ENCODE measurements around the gene PPP1R3E.
A peak's percentile ranks its signal among the peaks of the same experiment; 100 is the strongest.

PPP1R3E gene

GRCh38 chr14:23307146-23307530 is 4.5 kb upstream of the PPP1R3E start:
- no peaks in the 10 kb centered on the region for H3K27me3 ChIP-seq (ENCODE audit: insufficient read depth, low read length, poor library complexity, severe bottlenecking)
- H3K9me3 ChIP-seq (ENCODE audit: insufficient read depth, low read depth, low read length), result no peaks in the 10 kb centered on the region
- no peaks in the 10 kb centered on the region for H3K36me3 ChIP-seq (ENCODE audit: insufficient read depth, low read length)
- no peaks in the 10 kb centered on the region for H3F3A ChIP-seq (ENCODE audit: low read depth)
- peak overlapping the region; percentile 97 for H3K9ac ChIP-seq (ENCODE audit: low read depth, low read length, poor library complexity, severe bottlenecking)
- H4K20me1 ChIP-seq (ENCODE audit: insufficient read depth, low read length, poor library complexity, severe bottlenecking), result peaks cover 9% of the 10 kb centered on the region
- H3K79me2 ChIP-seq (ENCODE audit: insufficient read depth, low read length), result peaks cover 51% of the 10 kb centered on the region
- TF ChIP-seq EZH2phosphoT487 (IDR thresholded peaks at IDR 0.05; ENCODE audit: borderline replicate concordance) (no peak), CTCF (conservative IDR thresholded peaks at IDR 0.05; ENCODE audit: low read length) (no peak)
- H2AFZ ChIP-seq (ENCODE audit: low read length), result no peak overlapping the region
- H3K4me2 ChIP-seq (ENCODE audit: low read depth, low read length, poor library complexity, severe bottlenecking), result peak overlapping the region; percentile 91
- H3K4me1 ChIP-seq (ENCODE audit: insufficient read depth, low read length, poor library complexity, severe bottlenecking), result peaks cover 35% of the 10 kb centered on the region
- H3K4me3 ChIP-seq (ENCODE audit: low read length, poor library complexity, severe bottlenecking), result peak overlapping the region; percentile 85
- H3K9me2 ChIP-seq (replicated peaks; ENCODE audit: low read depth, low read length), result no peaks in the 10 kb centered on the region

- Histone ChIP-seq H2AFZ (ENCODE audit: low read length) (peak within 1 kb of the TSS; percentile 76), H3K4me2 (ENCODE audit: low read depth, low read length, poor library complexity, severe bottlenecking) (peak within 1 kb of the TSS; percentile 91), H4K20me1 (ENCODE audit: insufficient read depth, low read length, poor library complexity, severe bottlenecking) (peaks cover 9% of the 10 kb centered on the region), H3K4me1 (ENCODE audit: insufficient read depth, low read length, poor library complexity, severe bottlenecking) (peaks cover 35% of the 10 kb centered on the region), H3F3A (ENCODE audit: low read depth) (no peaks in the 10 kb centered on the region), H3K79me2 (ENCODE audit: insufficient read depth, low read length) (peaks cover 51% of the 10 kb centered on the region), H3K9me3 (ENCODE audit: insufficient read depth, low read depth, low read length) (no peaks in the 10 kb centered on the region), H3K27me3 (ENCODE audit: insufficient read depth, low read length, poor library complexity, severe bottlenecking) (no peaks in the 10 kb centered on the region), H3K36me3 (ENCODE audit: insufficient read depth, low read length) (no peaks in the 10 kb centered on the region), H3K4me3 (ENCODE audit: low read length, poor library complexity, severe bottlenecking) (peak within 1 kb of the TSS; percentile 85), H3K9ac (ENCODE audit: low read depth, low read length, poor library complexity, severe bottlenecking) (peak within 1 kb of the TSS; percentile 97), H3K9me2 (replicated peaks; ENCODE audit: low read depth, low read length) (no peaks in the 10 kb centered on the region)
- TF ChIP-seq CTCF (conservative IDR thresholded peaks at IDR 0.05; ENCODE audit: low read length), result no peak
- TF ChIP-seq EZH2phosphoT487 (IDR thresholded peaks at IDR 0.05; ENCODE audit: borderline replicate concordance), result no peak
Measured at GRCh38 chr14:23306412-23307145, 3.9 kb upstream of the PPP1R3E start, which contains the start of gene BCL2L2. TSS of gene BCL2L2 (plus strand) at chr14:23306833. CDS start at chr14:23307768, 935 bp downstream.

GRCh38 chr14:23301969-23302289 is 730 bp downstream of the PPP1R3E start:
- Histone ChIP-seq H3F3A (ENCODE audit: low read depth) (no peaks in the 10 kb centered on the region), H2AFZ (ENCODE audit: low read length) (peak overlapping the region; percentile 97), H3K27me3 (ENCODE audit: insufficient read depth, low read length, poor library complexity, severe bottlenecking) (no peaks in the 10 kb centered on the region)

More at GRCh38 chr14:23301969-23302289, 730 bp downstream of the PPP1R3E start:
- peaks cover 43% of the 10 kb centered on the region for H3K79me2 ChIP-seq (ENCODE audit: insufficient read depth, low read length)
- peaks cover 13% of the 10 kb centered on the region; the same call in 1 of the 2 replicates for H3K36me3 ChIP-seq (ENCODE audit: insufficient read depth, low read length)
- peaks cover 23% of the 10 kb centered on the region for H3K4me1 ChIP-seq (ENCODE audit: insufficient read depth, low read length, poor library complexity, severe bottlenecking)
- H3K4me2 ChIP-seq (ENCODE audit: low read depth, low read length, poor library complexity, severe bottlenecking), result peak overlapping the region; percentile 83
- no peak for TF ChIP-seq CTCF (conservative IDR thresholded peaks at IDR 0.05; ENCODE audit: low read length)
- TF ChIP-seq EZH2phosphoT487 (IDR thresholded peaks at IDR 0.05; ENCODE audit: borderline replicate concordance), result no peak
- H3K9ac ChIP-seq (ENCODE audit: low read depth, low read length, poor library complexity, severe bottlenecking), result peak overlapping the region; percentile 95
- H3K9me3 ChIP-seq (ENCODE audit: insufficient read depth, low read depth, low read length), result no peaks in the 10 kb centered on the region
- H3K4me3 ChIP-seq (ENCODE audit: low read length, poor library complexity, severe bottlenecking), result peak overlapping the region; percentile 79
- no peaks in the 10 kb centered on the region for H3K9me2 ChIP-seq (replicated peaks; ENCODE audit: low read depth, low read length)
- peaks cover 10% of the 10 kb centered on the region for H4K20me1 ChIP-seq (ENCODE audit: insufficient read depth, low read length, poor library complexity, severe bottlenecking)

All from Loucy (cell line).